ENCODE data around the gene PRPH2. TPM values are rescaled to one million over a fixed set of nuclear protein-coding genes. Genes with fewer than 3 reads are reported as not detected.
"Not testable (repeated sequence)": the region's sequence is repeated elsewhere in the genome, so short reads cannot be mapped to it uniquely, and the experiment has no call there.

Gene PRPH2
- total and polyA plus RNA-seq, 2 donors: 0.39 to 0.57 TPM

DNA sequence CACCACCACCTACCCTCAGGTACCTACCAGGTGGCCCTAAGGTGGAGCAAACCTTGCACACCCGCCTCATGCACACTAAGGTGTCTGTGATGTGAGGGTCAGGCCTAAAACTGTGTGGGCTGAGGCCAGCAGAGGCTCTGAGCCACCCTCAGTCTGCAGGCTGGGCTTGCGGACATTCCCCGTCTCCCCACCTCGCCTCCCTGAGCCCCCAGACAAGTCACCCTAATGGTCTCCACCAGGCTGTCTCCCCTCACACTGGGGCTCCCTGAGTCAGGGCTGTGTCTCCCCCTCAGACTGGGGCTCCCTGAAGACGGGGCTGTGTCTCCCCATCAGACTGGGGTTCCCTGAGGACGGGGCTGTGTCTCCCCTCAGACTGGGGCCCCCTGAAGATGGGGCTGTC is 12.5 kb downstream of the PRPH2 start:
- no peak for DNase-seq (ENCODE audit: low read depth in 6 of 9, low spot score in 9 of 9)

DNA sequence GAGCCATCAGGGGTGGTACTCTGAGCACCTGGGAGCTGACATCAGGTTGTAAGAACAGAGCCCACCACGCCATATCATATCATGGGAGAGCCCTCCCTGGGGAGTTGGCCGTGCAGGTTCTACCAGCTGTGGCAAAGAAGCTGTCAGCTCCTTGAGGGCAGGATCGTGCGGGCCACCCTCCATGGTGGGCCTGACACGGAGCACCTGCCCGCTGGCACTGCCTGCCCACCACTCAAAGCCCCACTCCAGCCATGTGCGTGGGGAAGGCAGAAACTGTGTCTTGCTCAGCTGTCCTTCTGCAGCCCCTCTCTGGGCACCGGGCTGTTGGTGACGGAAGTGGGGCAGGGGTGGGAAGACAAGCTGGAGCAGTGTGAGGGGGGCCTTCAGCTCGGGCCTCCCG is 14.3 kb downstream of the PRPH2 start:
- Histone ChIP-seq H3K36me3 (ENCODE audit: control insufficient read depth in 2 of 2, insufficient read depth in 2 of 2, low read length in 1 of 2) (no peaks in the 10 kb centered on the region), H3K27ac (ENCODE audit: low read depth in 1 of 2, low read length in 1 of 2) (no peak overlapping the region), H3K4me3 (ENCODE audit: low read length in 2 of 2) (no peak overlapping the region), H3K4me1 (ENCODE audit: control insufficient read depth in 2 of 2, insufficient read depth in 2 of 2, low read length in 2 of 2) (peaks cover 0 to 22% of the 10 kb centered on the region in 2 donors), H3K27me3 (ENCODE audit: control insufficient read depth in 2 of 2, insufficient read depth in 1 of 2, low read length in 1 of 2) (no peaks in the 10 kb centered on the region), H3K9me3 (ENCODE audit: control insufficient read depth in 2 of 2, insufficient read depth in 1 of 2, low read length in 1 of 2) (peaks cover 0 to 9% of the 10 kb centered on the region in 2 donors)
- WGBS: 96% methylated on average over 11 of the region's 11 CpGs
- DNase-seq (ENCODE audit: low read depth in 6 of 9, low spot score in 9 of 9): no peak

More for the DNA sequence above, 12.5 kb downstream of the PRPH2 start:
- no peaks in the 10 kb centered on the region for H3K27me3 ChIP-seq (ENCODE audit: control insufficient read depth in 2 of 2, insufficient read depth in 1 of 2, low read length in 1 of 2)
- no peak overlapping the region for H3K4me3 ChIP-seq (ENCODE audit: low read length in 2 of 2)
- H3K4me1 ChIP-seq (ENCODE audit: control insufficient read depth in 2 of 2, insufficient read depth in 2 of 2, low read length in 2 of 2): peaks cover 0 to 22% of the 10 kb centered on the region in 2 donors
- 97% methylated on average over 6 of the region's 6 CpGs for WGBS
- H3K36me3 ChIP-seq (ENCODE audit: control insufficient read depth in 2 of 2, insufficient read depth in 2 of 2, low read length in 1 of 2): no peaks in the 10 kb centered on the region
- H3K27ac ChIP-seq (ENCODE audit: low read depth in 1 of 2, low read length in 1 of 2): no peak overlapping the region
- H3K9me3 ChIP-seq (ENCODE audit: control insufficient read depth in 2 of 2, insufficient read depth in 1 of 2, low read length in 1 of 2): peaks cover 0 to 9% of the 10 kb centered on the region in 2 donors

DNA sequence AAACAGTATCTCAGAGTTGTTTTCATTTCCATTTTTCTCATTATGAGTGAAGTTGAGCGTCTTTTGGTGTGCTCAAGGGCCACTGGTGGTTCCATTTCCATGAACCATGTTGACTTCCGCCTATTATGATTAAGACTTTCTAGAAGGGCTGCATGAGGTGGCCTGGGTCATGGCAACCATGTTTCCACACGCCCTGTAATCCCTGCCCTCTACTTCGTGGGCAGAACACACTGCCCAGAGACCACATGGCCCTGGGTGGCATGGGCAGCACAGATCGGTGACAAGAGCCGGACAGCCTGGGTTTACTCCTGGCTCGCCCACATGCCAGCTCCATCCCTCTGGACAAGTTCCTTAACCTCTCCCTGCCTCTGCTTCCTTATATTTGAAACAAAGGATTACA is 14.8 kb downstream of the PRPH2 start:
- Histone ChIP-seq H3K4me3 (ENCODE audit: low read length in 2 of 2) (no peak overlapping the region), H3K4me1 (ENCODE audit: control insufficient read depth in 2 of 2, insufficient read depth in 2 of 2, low read length in 2 of 2) (peaks cover 0 to 22% of the 10 kb centered on the region in 2 donors), H3K27me3 (ENCODE audit: control insufficient read depth in 2 of 2, insufficient read depth in 1 of 2, low read length in 1 of 2) (no peaks in the 10 kb centered on the region), H3K27ac (ENCODE audit: low read depth in 1 of 2, low read length in 1 of 2) (no peak overlapping the region), H3K9me3 (ENCODE audit: control insufficient read depth in 2 of 2, insufficient read depth in 1 of 2, low read length in 1 of 2) (peaks cover 0 to 9% of the 10 kb centered on the region in 2 donors), H3K36me3 (ENCODE audit: control insufficient read depth in 2 of 2, insufficient read depth in 2 of 2, low read length in 1 of 2) (no peaks in the 10 kb centered on the region)
- DNase-seq (ENCODE audit: low read depth in 6 of 9, low spot score in 9 of 9): no peak
- WGBS: 96% methylated on average over 7 of the region's 7 CpGs

DNA sequence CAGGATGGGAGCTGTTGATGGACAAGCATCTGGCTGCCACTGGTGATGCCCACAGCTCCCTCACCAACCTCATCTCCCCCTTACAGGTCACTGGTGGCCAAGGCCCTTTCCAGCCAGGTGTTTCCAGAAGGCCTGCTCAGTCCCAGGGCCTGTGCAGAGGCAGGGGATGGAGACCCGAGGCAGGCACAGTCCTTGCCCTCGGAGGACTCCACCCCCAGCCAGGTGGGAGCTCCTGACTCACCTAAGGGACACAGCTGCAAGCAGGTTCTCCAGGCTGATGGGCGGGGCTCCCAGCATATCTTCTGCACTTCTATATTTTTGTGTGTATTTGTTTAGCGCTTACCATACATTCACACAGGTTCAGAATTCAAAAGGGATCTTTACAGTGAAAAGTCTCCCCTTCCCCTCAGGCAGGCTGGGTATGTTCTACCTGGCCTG is 17.4 kb downstream of the PRPH2 start:
- Histone ChIP-seq H3K27me3 (ENCODE audit: control insufficient read depth in 2 of 2, insufficient read depth in 1 of 2, low read length in 1 of 2) (no peaks in the 10 kb centered on the region), H3K9me3 (ENCODE audit: control insufficient read depth in 2 of 2, insufficient read depth in 1 of 2, low read length in 1 of 2) (no peaks in the 10 kb centered on the region), H3K4me1 (ENCODE audit: control insufficient read depth in 2 of 2, insufficient read depth in 2 of 2, low read length in 2 of 2) (peaks cover 0 to 7% of the 10 kb centered on the region in 2 donors), H3K4me3 (ENCODE audit: low read length in 2 of 2) (no peak overlapping the region), H3K27ac (ENCODE audit: low read depth in 1 of 2, low read length in 1 of 2) (no peak overlapping the region), H3K36me3 (ENCODE audit: control insufficient read depth in 2 of 2, insufficient read depth in 2 of 2, low read length in 1 of 2) (no peaks in the 10 kb centered on the region)
- DNase-seq (ENCODE audit: low read depth in 6 of 9, low spot score in 9 of 9): no peak
- WGBS: 95% methylated on average over 4 of the region's 4 CpGs

DNA sequence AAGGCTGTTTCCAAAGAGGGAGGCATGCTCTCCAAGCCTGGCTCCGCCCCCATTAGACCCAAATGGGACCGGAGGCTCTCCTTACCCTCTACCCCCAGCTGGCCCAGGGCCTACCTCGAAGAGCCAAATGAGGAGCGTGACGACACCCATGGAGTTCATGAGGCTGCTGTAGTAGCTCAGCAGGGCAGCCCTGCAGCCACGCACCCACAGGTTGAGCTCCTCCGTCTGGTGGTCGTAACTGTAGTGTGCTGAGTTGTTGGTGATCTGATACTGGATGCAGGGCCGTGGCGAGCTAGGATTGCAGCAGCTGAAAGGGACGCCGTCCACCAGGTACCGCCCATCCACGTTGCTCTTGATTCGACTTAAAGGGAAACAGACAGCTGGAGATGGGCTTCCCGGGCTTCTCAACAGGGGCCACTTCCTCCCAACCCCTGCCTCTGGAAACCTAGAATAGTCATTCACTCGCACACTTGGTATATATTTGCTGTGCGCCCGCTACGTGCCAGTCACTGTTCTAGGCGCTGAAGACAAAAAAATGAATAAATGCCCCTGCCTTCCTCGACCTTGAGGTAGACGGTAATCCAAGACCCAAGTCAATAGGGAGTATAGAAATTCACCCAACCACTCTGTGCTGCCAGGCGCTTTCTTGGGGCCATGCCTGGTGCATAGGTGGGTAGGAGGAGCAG is 18.0 kb downstream of the PRPH2 start:
- H3K27ac ChIP-seq (ENCODE audit: low read depth in 1 of 2, low read length in 1 of 2): no peak overlapping the region

DNA sequence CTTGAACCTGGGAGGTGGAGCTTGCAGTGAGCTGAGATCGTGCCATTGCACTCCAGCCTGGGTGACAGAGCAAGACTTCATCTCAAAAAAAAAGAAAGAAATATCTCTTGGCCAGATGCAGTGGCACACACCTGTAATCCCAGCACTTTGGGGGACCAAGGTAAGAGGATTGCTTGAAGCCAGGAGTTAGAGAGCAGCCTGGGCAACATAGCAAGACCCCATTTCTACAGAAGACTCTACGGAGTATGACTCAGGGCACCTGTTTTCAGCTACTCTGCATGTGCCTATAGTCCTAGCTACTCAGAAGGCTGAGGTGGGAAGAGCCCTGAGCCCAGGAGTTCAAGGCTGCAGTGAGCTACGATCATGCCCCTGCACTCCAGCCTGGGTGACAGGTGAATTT is 19.6 kb downstream of the PRPH2 start:
- not testable (repeated sequence) for H3K36me3 ChIP-seq (ENCODE audit: control insufficient read depth in 2 of 2, insufficient read depth in 2 of 2, low read length in 1 of 2); H3K4me1 ChIP-seq (ENCODE audit: control insufficient read depth in 2 of 2, insufficient read depth in 2 of 2, low read length in 2 of 2); H3K27me3 ChIP-seq (ENCODE audit: control insufficient read depth in 2 of 2, insufficient read depth in 1 of 2, low read length in 1 of 2); H3K27ac ChIP-seq (ENCODE audit: low read depth in 1 of 2, low read length in 1 of 2); H3K4me3 ChIP-seq (ENCODE audit: low read length in 2 of 2); H3K9me3 ChIP-seq (ENCODE audit: control insufficient read depth in 2 of 2, insufficient read depth in 1 of 2, low read length in 1 of 2); DNase-seq (ENCODE audit: low read depth in 6 of 9, low spot score in 9 of 9)
- WGBS: 98% methylated on average over 3 of the region's 3 CpGs

More for the DNA sequence above, 18.0 kb downstream of the PRPH2 start:
- 88% methylated on average over 24 of the region's 24 CpGs for WGBS
- no peaks in the 10 kb centered on the region for H3K9me3 ChIP-seq (ENCODE audit: control insufficient read depth in 2 of 2, insufficient read depth in 1 of 2, low read length in 1 of 2)
- no peak overlapping the region for H3K4me3 ChIP-seq (ENCODE audit: low read length in 2 of 2)
- no peak for DNase-seq (ENCODE audit: low read depth in 6 of 9, low spot score in 9 of 9)
- H3K4me1 ChIP-seq (ENCODE audit: control insufficient read depth in 2 of 2, insufficient read depth in 2 of 2, low read length in 2 of 2): peaks cover 0 to 1% of the 10 kb centered on the region in 2 donors
- no peaks in the 10 kb centered on the region for H3K36me3 ChIP-seq (ENCODE audit: control insufficient read depth in 2 of 2, insufficient read depth in 2 of 2, low read length in 1 of 2)
- H3K27me3 ChIP-seq (ENCODE audit: control insufficient read depth in 2 of 2, insufficient read depth in 1 of 2, low read length in 1 of 2): no peaks in the 10 kb centered on the region

DNA sequence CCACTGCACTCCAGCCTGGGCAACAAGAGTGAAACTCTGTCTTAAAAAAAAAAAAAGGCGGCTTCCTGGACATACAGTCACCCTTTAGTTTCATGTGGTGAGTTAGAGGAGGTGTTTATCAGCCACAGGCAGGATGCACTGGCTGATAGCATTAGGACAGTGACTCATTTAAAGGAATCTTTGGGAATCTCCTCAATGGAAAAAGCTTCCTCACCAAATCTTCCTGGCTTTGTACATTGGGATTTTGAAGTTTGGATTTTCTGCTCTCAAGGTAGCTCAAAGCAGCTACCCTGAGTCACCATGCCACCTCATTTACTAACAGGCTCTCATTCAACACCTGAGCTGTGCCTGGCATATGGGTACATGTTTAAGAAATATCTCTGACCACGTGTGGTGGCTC is 20.2 kb downstream of the PRPH2 start:
- no peaks in the 10 kb centered on the region for H3K27me3 ChIP-seq (ENCODE audit: control insufficient read depth in 2 of 2, insufficient read depth in 1 of 2, low read length in 1 of 2)
- DNase-seq (ENCODE audit: low read depth in 6 of 9, low spot score in 9 of 9): no peak
- H3K4me3 ChIP-seq (ENCODE audit: low read length in 2 of 2): no peak overlapping the region
- H3K27ac ChIP-seq (ENCODE audit: low read depth in 1 of 2, low read length in 1 of 2): no peak overlapping the region
- 98% methylated on average over 2 of the region's 2 CpGs for WGBS
- H3K4me1 ChIP-seq (ENCODE audit: control insufficient read depth in 2 of 2, insufficient read depth in 2 of 2, low read length in 2 of 2): no peaks in the 10 kb centered on the region
- H3K36me3 ChIP-seq (ENCODE audit: control insufficient read depth in 2 of 2, insufficient read depth in 2 of 2, low read length in 1 of 2): no peaks in the 10 kb centered on the region
- no peaks in the 10 kb centered on the region for H3K9me3 ChIP-seq (ENCODE audit: control insufficient read depth in 2 of 2, insufficient read depth in 1 of 2, low read length in 1 of 2)

DNA sequence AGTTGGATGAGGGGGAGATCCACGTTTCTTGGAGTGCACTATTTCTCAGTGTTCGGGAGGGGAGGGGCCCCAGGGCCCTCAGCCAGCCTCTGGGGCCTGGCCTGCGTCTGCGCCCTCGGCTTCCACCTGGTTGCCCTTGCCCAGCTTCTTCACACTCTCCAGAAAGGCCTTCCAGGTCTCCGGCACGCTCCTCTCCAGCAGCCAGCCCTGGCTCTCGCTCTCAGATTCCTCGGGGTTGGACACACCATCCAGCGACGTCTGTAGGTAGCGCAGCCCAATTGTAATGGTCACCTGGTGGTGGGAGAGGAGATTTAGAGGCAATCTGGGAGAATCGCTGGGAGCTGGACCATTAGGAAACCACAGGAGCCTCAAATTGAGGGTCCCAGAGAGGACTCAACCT is 24.2 kb downstream of the PRPH2 start:
- Histone ChIP-seq H3K27ac (ENCODE audit: low read depth in 1 of 2, low read length in 1 of 2) (no peak overlapping the region), H3K4me1 (ENCODE audit: control insufficient read depth in 2 of 2, insufficient read depth in 2 of 2, low read length in 2 of 2) (peaks cover 0 to 6% of the 10 kb centered on the region in 2 donors), H3K4me3 (ENCODE audit: low read length in 2 of 2) (no peak overlapping the region), H3K36me3 (ENCODE audit: control insufficient read depth in 2 of 2, insufficient read depth in 2 of 2, low read length in 1 of 2) (peaks cover 3 to 14% of the 10 kb centered on the region in 2 donors), H3K27me3 (ENCODE audit: control insufficient read depth in 2 of 2, insufficient read depth in 1 of 2, low read length in 1 of 2) (no peaks in the 10 kb centered on the region), H3K9me3 (ENCODE audit: control insufficient read depth in 2 of 2, insufficient read depth in 1 of 2, low read length in 1 of 2) (no peaks in the 10 kb centered on the region)
- no peak for DNase-seq (ENCODE audit: low read depth in 6 of 9, low spot score in 9 of 9)
- WGBS: 92% methylated on average over 13 of the region's 13 CpGs

DNA sequence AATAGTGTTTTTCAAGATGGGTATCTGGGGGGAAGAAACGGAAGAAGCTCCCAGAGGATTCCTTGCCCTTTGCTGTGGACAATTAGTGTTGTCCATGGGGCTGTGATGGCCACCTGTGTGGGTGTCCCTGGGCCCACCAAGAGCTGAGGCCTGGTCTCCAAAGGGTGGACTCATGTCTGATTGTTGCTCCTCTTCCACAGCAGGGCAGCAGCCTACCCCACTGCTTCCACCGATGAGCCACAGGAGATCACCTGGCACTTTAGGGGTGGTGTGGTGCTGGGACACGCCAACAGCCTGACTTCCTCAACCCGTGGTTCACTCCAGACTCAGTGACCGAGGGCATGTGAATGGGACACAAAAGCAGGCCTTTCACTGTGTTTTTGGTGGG is 25.1 kb downstream of the PRPH2 start:
- Histone ChIP-seq H3K27ac (ENCODE audit: low read depth in 1 of 2, low read length in 1 of 2) (no peak overlapping the region), H3K27me3 (ENCODE audit: control insufficient read depth in 2 of 2, insufficient read depth in 1 of 2, low read length in 1 of 2) (no peaks in the 10 kb centered on the region), H3K4me3 (ENCODE audit: low read length in 2 of 2) (no peak overlapping the region), H3K36me3 (ENCODE audit: control insufficient read depth in 2 of 2, insufficient read depth in 2 of 2, low read length in 1 of 2) (peaks cover 9 to 22% of the 10 kb centered on the region in 2 donors), H3K4me1 (ENCODE audit: control insufficient read depth in 2 of 2, insufficient read depth in 2 of 2, low read length in 2 of 2) (peaks cover 0 to 6% of the 10 kb centered on the region in 2 donors), H3K9me3 (ENCODE audit: control insufficient read depth in 2 of 2, insufficient read depth in 1 of 2, low read length in 1 of 2) (no peaks in the 10 kb centered on the region)
- DNase-seq (ENCODE audit: low read depth in 6 of 9, low spot score in 9 of 9): no peak
- 94% methylated on average over 5 of the region's 5 CpGs for WGBS

Data from thymus (tissue), 11 donors.